Dedifferentiated amniotic fluid mesenchymal stem cell (primary cell): ENCODE measurements around the gene YWHAG.
A peak's percentile ranks its signal among the peaks of the same experiment; 100 is the strongest.
"Not testable (repeated sequence)": the region's sequence is repeated elsewhere in the genome, so short reads cannot be mapped to it uniquely, and the experiment has no call there.

ENCODE experiments used
- DNase-seq: peaks from one replicate; pipeline ENCODE4 v3.0.0-alpha.2; 2016; ENCODE audit errors: extremely low spot score

The YWHAG gene

DNA sequence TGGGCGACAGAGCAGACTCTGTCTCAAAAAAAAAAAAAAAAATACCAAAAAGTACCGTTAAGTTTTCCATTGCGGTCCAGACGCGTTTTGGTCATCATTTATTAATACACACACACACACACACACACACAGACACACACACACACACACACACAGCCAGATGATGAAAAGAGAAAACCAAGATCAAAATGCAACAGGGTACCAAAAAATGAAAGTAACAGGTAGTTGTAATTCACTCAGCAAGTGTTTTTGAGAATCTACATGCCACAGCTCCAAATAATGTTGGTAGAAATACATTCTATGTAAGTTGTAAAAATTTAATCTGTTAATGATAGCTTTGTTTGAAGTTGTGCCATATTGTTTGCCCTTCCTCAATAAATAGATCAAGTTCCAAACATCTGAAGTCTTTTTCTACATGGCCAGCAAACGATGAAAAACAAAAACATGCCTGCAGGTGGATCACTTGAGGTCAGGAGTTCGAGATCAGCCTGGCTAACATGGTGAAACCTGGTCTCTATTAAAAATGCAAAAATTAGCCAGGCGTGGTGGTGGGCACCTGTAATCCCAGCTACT, 9.4 kb downstream of the YWHAG start:
- no peak for DNase-seq

DNA sequence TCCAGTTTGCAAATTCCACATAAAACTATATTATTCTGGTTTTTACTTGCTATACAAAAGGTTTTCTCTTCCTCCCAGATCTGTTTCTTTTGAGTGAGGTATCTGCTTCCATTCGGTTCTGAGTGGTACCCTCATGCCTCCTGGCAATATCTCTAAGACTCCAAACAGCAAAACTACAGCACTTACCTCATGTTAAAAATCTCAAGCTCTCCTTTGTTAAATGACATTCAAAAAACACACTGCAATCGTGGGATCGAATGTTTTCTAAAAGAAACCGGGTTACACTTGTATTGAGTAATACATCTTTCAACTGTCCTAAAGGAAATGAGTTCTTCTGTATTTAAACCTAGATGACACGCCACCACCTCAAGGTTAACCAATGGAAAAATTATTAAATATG, 11.1 kb downstream of the YWHAG start:
- no peak for DNase-seq

DNA sequence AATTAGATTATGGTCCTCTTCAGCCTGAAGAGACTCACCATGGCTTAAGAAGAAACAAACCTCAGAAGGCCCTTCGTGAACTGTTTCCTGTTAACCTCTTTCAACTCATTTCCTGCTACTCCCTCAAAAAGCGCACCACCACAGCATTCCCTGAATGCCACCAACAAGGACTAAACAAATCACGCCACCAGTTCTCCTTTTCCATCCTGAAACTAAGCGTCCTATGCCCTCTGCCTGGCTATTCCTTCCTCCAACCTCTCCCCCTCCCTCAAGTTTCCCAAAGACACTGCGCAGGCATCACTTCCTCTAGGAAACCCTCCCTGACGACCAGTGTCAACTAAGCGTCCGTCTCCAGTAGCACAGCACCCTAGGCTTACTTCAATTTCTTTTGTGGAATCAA, 12.0 kb downstream of the YWHAG start:
- no peak for DNase-seq

DNA sequence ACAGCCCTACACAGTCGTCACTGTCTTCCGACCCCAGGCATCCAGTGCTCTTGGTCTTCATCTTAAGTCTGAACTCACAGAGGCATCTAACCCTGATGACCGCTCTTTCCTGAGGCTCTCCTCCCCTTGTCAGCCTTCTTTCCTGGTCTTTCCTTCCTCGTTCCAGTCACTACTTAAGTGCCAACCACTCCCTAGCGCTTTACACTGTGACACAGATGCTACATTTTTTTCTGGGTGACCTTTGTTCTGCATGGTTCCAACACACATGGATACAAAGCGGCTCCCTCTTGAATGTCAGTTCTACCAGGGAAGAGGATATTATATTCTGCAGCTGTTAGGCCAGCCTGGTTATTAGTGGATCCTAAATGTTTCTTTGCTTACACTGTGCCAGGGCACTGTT, 12.7 kb downstream of the YWHAG start:
- no peak for DNase-seq

DNA sequence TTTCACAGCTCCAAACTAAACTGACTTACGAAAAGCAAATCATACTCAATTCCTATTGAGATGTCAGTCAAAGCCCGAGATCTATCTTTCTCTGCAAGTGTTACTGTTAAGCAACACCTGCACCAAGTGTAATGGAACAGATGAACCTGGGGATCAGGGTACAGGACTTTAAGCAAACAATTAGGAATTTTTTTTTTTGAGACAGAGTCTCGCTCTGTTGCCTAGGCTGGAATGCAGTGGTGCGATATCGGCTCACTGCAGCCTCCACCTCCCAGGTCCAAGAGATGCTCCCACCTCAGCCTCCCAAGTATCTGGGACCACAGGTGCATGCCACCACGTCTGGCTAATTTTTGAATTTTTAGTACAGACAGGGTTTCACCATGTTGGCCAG, 14.9 kb downstream of the YWHAG start:
- no peak for DNase-seq

DNA sequence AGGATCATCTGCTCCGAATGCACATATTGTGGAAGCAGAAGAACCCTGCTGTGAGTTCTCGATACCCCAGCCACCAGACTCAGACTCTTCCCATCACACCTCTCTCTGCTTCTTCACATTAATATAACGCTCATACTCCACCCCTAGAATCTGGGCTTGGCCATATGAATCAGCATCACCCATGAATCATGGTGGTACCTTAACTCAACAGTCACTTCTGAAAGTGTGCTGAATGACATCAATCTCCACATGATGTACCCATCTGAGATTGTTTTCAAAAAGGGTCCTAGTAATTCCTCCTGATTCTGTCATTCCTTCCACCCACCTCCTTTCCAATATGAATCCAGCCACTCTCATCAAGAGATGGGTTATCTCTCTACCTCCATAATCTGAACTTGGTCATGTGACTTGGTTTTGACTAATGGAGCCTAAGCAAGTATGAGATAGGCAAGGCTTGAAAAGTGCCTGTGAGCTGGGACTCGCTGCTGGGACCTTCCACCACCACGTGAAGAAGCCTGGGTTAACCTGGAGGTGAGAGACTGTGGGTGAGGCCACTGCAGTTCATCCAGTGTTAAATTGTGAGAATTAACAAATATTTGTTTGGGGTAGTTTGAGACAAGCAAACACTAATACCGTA, 15.4 kb downstream of the YWHAG start:
- no peak for DNase-seq

DNA sequence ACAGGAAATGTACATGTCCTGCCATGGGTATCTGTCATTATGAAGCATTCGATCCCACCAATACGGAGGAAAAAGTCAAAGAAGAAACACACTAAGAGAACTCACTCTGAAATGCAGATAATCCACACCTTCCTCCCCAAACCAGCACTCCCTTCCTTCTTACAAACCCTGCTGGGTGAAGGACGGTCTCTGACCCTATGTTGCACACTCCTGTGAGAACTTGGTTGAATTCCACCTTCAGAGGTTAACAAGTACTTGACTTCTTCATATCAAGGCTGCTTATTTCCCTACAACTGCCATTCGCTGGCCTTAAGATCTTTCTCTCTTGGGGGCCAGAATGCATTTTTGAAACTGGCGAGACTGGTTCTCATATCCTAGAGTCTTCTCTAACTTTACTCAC, 16.6 kb downstream of the YWHAG start:
- DNase-seq: no peak

DNA sequence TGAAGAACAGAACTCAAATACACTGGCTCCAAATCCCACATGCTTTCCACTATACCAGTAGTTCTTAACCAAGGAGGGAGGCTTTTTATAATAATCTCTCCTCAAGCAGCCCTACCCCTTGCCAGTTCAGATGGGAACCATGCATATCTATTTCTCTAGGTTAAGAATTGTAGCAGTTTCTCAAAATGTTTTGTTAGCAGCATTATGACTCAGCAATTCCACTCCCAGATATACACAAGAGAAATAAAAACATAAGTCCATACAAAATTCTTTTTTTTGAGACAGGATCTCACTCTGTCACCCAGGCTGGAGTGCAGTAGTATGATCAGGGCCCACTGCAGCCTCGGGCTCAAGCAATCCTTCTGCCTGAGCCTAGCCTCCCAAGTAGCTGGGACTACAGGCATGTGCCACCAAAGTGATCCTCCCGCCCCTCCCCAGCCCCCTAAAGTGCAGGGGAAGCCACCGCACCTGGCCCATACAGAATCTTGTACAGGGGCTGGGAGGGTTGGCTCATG, 18.1 kb downstream of the YWHAG start:
- DNase-seq: peak; percentile 86

DNA sequence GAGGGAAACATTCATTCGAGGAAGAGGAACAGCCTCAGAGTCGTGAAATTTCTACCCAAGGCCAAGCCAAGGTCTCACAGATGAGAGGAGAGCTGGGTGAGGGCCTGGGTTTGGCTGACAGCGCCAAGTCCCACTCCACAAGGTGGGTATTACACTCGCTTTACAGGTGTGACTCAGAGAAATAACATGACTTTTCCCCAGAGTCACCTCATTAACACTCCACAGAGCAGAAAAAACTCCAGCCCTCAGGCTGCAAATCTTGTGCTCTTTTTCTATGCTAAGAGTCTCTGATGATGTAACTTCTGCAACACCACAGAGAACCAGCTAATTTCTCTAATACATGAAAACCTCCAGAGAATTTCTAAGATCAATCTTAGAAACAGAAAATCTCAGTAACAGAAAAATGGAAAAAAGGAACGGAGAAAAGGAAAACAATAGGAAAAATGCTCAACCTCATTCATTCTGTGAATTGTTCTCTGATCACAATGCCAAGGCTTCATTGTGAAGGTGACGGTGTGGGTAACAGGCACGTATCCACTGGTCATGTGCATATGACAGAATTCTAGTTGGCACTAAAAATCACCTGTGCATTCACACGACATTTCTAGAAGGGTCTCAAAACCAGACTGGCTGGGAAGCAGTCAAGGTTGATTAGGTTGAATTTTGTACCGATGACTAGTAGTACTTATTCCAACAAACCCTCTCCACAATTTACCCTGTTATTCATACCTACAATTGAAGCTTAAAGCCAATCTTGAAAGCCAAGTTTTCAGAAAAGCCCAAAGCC, 20.3 kb downstream of the YWHAG start:
- peak; percentile 54 for DNase-seq

DNA sequence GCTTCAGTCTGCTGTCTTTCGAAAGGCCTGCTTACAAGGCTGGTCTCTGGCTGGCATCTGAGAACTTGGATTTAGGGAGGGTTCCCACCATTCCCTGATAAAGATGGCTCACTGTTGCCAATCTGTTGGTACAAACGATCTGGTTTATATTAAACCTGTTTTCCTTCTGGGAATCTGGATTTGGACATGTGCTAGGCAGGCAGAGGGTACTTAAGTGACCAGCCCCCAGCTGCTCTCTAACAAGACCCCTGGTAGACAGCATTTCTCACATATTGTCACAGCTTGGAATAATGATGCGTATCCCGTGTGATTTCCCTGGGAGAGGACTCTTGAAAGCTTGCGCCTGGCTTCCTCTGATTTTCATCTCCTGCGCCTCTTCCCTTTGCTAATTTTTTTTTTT, 21.6 kb downstream of the YWHAG start:
- DNase-seq: no peak

DNA sequence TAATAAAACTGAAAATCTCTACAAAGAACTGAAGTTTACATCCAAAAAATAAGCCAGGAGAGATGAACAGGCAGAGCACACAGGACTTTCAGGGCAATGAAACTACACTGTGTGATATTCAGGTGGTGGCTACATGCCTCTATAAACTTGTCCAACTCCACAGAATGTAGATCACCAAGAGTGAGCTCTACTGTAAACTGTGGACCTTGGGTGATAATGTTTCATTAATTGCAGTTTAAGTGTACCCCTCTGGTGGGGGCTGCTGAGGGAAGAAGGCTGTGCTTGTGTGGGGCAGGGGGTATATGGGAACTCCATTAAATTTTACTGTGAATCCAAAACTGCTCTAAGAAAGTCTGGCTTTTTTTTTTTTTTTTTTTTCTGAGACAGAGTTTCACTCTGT, 22.7 kb downstream of the YWHAG start:
- no peak for DNase-seq

DNA sequence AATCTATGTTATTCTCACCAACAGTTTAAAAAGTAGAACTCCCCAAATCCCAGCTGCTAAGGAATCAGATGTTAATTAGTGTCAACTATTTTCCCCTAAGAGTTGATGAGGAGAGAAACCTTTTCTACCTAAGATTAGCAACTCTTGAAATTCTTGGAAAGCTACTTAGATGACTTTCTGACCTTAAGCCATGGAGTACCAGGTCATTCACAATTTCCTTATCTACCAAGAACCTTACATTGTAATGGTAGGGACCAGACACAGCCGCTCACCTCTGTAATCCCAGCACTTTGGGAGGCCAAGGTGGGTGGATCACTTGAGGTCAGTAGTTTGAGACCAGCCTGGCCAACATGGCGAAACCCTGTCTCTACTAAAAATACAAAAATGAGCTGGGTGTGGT, 23.4 kb downstream of the YWHAG start:
- not testable (repeated sequence) for DNase-seq

DNA sequence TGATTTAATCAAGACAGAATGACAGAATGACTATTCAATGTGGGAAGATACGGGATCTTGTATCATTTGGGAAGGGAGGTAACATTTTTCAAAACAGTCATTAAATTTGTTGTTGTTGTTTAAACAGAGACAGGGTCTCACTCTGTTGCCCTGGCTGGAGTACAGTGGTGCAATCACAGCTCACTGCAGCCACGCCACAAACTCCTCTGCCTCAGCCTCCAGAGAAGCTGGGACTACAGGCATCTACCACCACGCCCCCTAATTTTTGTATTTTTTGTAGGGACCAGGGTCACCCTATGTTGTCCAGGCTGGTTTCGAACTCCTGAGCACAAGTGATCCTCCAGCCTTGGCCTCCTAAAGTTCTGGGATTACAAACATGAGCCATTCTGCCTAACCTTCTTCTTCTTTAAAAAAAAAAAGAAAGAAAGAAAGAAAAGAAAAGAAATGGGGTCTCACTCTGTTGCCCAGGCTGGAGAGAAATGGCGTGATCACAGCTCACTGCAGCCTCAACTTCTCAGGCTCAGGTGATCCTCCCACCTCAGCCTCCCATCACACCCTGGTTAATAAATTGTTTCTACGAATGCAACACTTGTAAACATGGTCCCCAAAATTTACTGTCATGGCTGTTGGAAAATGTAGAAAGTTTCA, 24.3 kb downstream of the YWHAG start:
- DNase-seq: no peak

DNA sequence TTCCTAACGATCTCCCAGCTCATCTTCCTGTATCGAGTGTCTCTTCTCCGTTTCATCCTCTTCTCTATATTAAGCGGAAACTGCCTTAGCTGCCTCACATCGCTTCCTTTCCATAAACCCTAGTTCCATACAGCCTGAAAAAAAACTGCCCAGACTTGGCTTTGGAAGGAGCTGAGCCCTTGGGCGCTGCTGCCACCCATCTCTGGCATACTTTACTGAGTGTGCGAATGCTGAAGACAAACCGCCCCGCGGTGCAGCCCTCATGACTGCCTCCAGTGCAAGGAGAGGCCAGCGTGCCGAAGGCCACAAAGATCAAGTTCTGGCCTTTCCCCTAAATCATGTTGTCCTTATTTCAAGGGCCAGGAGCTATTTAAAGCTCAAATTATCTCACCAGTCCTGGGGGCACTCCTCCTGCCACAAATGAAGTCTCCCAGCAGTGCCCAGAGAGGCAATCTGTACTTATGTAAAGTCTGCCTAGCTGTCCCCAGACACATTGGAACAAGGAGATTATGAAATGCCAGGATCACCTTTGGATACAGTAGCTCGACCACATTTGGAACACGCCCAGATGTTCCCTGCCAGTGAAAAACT, 25.2 kb downstream of the YWHAG start:
- no peak for DNase-seq

DNA sequence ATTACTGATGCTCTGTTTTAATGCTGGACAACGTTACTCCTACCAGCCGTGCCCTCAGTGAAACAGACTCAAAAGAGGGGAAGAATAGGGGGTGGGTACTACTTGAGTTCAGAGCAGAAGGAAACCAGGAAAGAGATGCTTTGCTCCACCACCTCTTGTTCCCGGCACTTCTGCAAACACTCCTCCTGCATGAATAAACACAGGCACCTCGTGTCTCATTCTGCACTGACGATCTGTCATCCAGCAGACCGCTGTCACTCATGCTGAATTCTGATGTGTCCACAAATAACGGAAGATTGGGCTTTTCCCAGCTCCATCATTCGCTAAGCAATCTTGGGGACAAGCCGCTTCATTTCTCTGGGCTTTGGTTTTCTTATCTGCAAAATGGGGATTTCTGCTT, 26.7 kb downstream of the YWHAG start:
- DNase-seq: no peak

DNA sequence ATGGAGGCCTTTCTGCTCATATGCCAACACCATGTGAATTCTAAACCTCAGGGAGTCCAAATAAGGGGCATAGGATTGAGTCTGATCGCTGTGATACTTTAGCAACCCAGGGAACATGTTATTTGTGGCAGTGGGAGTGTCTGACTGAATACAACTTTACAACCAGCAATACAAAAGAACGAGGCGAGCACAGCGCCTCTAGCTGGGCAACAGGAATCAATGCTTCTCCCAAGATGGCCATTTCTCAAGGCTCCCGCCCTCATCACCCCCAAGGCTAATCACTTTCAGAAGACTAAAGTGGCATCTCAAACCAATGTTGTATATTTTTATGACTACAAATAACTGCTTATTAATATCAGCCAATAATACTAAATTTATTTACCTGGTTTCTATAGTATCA, 28.1 kb downstream of the YWHAG start:
- no peak for DNase-seq

DNA sequence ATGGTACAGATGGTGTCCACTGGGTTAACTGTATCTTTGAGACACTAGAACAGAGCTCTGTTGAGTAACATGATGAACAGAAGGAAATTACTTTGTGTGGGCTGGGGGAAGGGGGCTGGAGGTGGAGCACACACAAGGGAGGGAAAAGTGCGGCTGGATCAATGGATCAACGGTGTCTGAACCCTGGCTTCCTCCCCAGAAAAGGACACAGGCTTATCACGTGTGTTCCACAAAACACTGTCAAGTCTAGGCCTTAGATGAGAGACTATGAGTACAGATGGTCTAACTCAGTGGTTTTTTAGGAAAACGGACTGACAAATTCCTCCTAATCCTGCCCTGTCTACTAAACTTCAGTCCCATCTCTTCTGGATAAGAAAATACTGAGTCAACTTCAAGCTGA, 28.5 kb downstream of the YWHAG start:
- DNase-seq: no peak

DNA sequence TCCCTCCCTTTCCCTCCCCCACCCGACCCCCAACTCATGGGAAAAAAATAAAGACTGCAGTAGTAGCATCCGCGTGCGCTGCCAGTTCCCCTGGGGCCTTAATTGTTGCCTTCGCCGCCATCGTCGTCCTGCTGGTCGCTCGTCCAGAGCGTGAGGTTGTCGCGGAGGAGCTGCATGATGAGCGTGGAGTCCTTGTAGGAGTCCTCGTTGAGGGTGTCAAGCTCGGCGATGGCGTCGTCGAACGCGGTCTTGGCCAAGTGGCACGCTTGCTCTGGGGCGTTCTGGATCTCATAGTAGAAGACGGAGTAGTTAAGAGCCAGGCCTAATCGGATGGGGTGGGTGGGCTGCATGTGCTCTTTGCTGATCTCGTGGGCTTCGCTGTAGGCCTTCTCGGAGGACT, 29.3 kb downstream of the YWHAG start:
- no peak for DNase-seq

DNA sequence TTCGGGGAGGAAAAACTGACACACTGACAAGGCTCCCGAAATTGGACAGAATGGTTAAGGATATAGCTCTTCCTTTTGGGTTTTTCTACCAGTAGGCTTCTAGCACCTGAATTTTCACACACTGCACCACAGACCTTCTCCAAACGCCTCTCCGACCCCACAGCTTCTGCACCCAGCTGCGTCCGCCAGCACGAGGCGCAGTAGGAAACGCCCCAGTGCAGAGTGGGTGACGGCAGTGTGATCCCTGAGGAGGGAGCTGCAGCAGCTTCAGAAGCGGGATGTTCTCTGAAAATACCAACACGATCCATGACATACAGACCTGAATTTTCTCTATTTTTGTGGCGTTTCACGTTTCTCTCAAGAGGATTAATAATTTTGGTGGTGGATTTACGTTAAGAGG, 30.4 kb downstream of the YWHAG start:
- DNase-seq: no peak

DNA sequence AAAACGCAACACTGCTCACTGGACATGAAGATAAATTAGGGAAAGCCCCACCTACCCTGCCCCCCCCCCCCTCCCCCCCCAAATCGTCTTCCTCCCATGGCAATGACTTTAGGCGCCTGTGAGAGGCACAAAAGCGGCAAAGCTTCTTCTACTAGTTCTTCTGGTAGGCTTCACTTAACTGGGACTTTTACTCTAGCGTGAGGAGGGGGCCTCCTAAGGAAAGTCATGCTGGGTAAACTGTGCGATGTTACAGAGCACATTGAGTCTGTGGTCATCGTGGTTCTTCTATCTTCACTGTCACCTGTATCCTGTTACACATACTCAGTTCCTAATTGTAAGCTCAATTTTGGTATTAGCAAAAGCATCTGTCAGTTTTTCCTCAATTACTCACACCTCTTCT, 31.2 kb downstream of the YWHAG start:
- no peak for DNase-seq

DNA sequence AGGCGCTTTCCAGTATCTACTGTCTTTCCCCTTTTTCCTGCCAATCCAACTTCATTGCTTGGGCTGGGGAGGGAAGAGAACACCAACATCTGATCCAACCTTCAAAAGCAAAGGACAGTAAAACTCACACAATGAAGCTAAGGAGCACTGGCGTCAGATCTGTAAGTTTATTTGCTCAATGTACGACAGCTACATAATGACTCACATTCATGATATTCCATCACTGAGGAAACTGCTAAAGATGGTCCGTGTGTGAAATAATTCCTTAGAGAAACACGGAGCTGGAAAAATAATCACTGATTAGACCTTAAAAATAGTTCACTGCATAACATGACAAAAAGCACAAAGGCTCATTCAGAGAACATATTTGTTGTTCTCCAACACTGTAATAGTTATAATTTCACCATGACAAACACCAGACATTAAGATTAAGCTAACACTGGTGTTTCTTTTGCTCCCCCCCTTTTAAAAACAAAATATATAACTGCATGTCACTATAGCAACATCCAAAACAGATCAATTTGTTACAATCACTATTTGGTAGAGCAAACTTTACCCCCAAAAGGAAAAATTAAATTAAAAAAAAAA, 32.1 kb downstream of the YWHAG start:
- DNase-seq: no peak

DNA sequence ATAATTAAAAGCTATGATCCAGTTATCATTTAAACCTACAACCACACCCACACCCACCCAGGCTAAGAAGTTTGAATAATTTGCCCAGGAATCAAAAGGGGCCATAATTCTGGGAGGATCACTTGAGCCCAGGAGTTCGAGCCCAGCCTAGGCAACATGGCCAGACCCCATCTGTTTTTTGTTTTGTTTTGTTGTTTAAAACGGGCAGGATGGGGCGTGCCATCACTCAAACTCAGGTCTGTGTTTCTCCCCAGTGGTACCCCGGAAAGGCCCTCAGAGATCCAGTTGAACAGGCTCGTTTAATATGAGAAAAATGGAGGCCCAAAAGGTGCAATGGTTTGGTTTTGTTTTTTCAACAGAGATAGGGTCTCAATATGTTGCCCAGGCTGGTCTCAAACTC, 33.0 kb downstream of the YWHAG start:
- DNase-seq: no peak
